Transverse colon (tissue), 4 donors: ENCODE data around the gene WSB2. TPM values are rescaled to one million over a fixed set of nuclear protein-coding genes. Genes with fewer than 3 reads are reported as not detected.

ENCODE experiments used
- DNase-seq: peaks from one replicate; pipeline ENCODE4 v3.0.0-alpha.2; 2019
- H3K27ac ChIP-seq, 4 donors: fragments of 200-600 bp; sonication (generic); 2 replicates each; pipeline ENCODE4 v1.5.1; 2016 to 2018; ENCODE audit warnings: inconsistent platforms in 4 of 4
- H3K27me3 ChIP-seq: fragments of 200-600 bp; sonication (generic); 2 replicates; pipeline ENCODE4 v1.5.1; 2017; ENCODE audit warnings: inconsistent platforms
- H3K36me3 ChIP-seq, 4 donors: fragments of 200-600 bp; sonication (generic); 2 replicates each; pipeline ENCODE4 v1.5.1; 2017 to 2019; ENCODE audit warnings: inconsistent platforms in 4 of 4
- H3K4me1 ChIP-seq, 4 donors: fragments of 200-600 bp; sonication (generic); 2 replicates each; pipeline ENCODE4 v1.5.1; 2017 to 2020; ENCODE audit warnings: inconsistent platforms in 4 of 4
- H3K4me3 ChIP-seq, 4 donors: fragments of 200-600 bp; sonication (generic); 1 replicate in 1 of 4; 2 replicates in 3 of 4; pipeline versions ENCODE4 v1.5.1 to v1.6.1; 2017 to 2019; ENCODE audit warnings: inconsistent platforms in 4 of 4
- H3K9me3 ChIP-seq, 2 donors: fragments of 200-600 bp; sonication (generic); 2 replicates each; pipeline ENCODE4 v1.5.1; 2017 to 2019; ENCODE audit warnings: inconsistent platforms in 2 of 2
- EP300 ChIP-seq: sonication (generic); formaldehyde crosslinking; IDR thresholded peaks from one replicate; pipeline ENCODE4 v1.6.1; 2017; ENCODE audit warnings: antibody characterized with exemption, low read depth
- POLR2A ChIP-seq: fragments of 450-650 bp; IDR thresholded peaks from one replicate; pipeline ENCODE4 v1.6.1; 2016; ENCODE audit warnings: antibody characterized with exemption, mild to moderate bottlenecking, moderate library complexity
- POLR2AphosphoS5 ChIP-seq, 3 donors: sonication (generic); formaldehyde crosslinking; IDR thresholded peaks; one replicate each; pipeline ENCODE4 v1.6.1; 2016; ENCODE audit warnings: antibody characterized with exemption in 3 of 3
- WGBS, 2 donors: methylation state at CpG; one replicate each; pipeline ENCODE4 v1.1.5; 2018; ENCODE audit warnings: low coverage in 1 of 2; 5-methylcytosine and 5-hydroxymethylcytosine counted together
- in situ Hi-C, 4 donors: fragments of 200-750 bp; cut with MboI; loops; one replicate each; pipeline versions ENCODE4 v1.15.0 to v1.15.1; 2017; ENCODE audit warnings: low sequenced_read_pairs in 3 of 4, low pct_ligation_motif_present in 1 of 4, low pct_unique_long_range_greater_than_20kb in 1 of 4
- intact Hi-C: fragments of 100-400 bp; cut with DNase I; formaldehyde crosslinking; loops from one replicate; pipeline ENCODE4 v1.15.1; 2023; ENCODE audit warnings: low total_unique reads
- total RNA-seq, 4 donors: library from RNA; depleted of rRNA; stranded (reverse); fragments of >200 nt; gene quantifications; one replicate each; pipeline ENCODE4 v1.1.0, GENCODE V29; 2016
- TF ChIP-seq, protein P1 (sequence below), 5 experiments: fragments of 200-600 bp in 3 of 5; fragments of 450-650 bp in 2 of 5; sonication (generic) in 3 of 5; IDR thresholded peaks; 1 replicate in 2 of 5; 2 replicates in 3 of 5; pipeline ENCODE4 v1.5.1; 2016 to 2017; ENCODE audit warnings: antibody characterized with exemption in 5 of 5, inconsistent platforms in 3 of 5, mild to moderate bottlenecking in 2 of 5, moderate library complexity in 1 of 5

Gene WSB2
- total RNA-seq, 4 donors from 2014 or later = 110 to 193 (median 130) TPM

DNA sequence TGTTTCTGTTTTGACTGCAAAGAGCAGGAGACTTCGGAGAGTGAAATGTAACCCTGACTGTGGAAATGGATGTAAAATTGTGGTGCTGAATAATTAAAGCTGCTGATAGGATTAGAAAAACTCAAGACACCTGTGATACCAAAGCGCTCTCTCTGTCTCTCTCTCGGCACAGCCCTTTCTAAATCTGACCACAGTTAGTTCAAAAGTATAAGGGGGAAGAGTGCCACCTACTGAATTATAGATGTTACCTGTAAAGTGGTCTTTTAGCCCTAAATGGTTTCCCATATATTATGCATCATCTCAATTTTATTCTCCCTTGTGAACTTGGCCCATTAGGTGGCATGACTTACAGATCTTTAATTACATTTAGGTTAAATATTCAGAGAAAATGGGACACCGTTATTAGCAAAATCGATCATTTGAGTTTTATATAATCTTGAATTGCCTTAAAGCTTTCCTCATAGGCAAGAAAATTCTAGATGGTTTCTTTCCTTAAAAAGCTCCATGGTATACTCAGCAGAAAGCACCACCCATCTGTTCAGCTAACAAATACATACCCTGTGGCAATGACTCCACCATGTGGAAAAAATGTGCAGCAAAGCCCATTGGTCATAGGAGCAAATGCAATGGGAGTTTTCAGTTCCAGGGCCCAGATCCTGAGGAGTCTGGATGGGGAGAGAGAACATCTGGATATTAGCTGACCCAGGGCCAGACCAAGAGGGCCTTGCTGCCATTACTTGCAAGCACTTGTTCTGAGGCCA, 26.4 kb downstream of the WSB2 start:
- Histone ChIP-seq H3K4me1 (no peaks in the 10 kb centered on the region), H3K27me3 (no peaks in the 10 kb centered on the region), H3K27ac (no peak overlapping the region), H3K9me3 (no peaks in the 10 kb centered on the region), H3K4me3 (no peak overlapping the region), H3K36me3 (peaks cover 0 to 78% (median 33%) of the 10 kb centered on the region in 4 donors)
- TF ChIP-seq, protein P1, sequence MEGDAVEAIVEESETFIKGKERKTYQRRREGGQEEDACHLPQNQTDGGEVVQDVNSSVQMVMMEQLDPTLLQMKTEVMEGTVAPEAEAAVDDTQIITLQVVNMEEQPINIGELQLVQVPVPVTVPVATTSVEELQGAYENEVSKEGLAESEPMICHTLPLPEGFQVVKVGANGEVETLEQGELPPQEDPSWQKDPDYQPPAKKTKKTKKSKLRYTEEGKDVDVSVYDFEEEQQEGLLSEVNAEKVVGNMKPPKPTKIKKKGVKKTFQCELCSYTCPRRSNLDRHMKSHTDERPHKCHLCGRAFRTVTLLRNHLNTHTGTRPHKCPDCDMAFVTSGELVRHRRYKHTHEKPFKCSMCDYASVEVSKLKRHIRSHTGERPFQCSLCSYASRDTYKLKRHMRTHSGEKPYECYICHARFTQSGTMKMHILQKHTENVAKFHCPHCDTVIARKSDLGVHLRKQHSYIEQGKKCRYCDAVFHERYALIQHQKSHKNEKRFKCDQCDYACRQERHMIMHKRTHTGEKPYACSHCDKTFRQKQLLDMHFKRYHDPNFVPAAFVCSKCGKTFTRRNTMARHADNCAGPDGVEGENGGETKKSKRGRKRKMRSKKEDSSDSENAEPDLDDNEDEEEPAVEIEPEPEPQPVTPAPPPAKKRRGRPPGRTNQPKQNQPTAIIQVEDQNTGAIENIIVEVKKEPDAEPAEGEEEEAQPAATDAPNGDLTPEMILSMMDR (IDR thresholded peaks at IDR 0.05) = peak in 4 of 5 experiments; percentile 16 to 40 (median 34)
- TF ChIP-seq POLR2AphosphoS5 (IDR thresholded peaks at IDR 0.05) = no peak
- no peak for TF ChIP-seq POLR2A
- no peak for TF ChIP-seq EP300
- WGBS, 2 donors = 93% methylated on average over 3 to 5 of the region's 5 CpGs
- in situ Hi-C loops = loop anchor here in 1 of 4 donors (10.0 kb wide), 1 partner anchor 160 kb away; no protein-coding TSS in a partner anchor
- intact Hi-C loops = no loop called here
- DNase-seq = peak; percentile 25

DNA sequence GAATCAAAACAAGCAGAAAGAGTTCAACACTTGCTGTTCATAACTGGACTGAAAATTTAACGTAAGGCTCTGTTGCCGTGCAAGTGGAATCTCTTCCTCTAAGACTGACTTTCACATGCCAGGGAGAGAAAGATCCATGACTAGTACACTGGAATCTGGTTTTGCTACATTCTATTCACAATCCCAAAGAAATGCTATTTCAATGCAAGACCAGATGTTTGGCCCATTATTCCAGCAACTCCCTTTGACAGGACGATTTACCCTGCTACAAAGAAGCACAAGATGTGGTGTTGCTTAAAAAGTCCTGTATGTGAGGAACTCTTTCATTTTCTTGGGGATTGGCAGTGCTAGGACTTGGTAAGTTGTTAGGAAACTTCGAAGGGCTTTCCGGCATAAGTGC, 27.1 kb downstream of the WSB2 start:
- in situ Hi-C loops = loop anchor here in 1 of 4 donors (10.0 kb wide), 1 partner anchor 159 kb away; no protein-coding TSS in a partner anchor
- TF ChIP-seq POLR2A (no peak), POLR2AphosphoS5 (IDR thresholded peaks at IDR 0.05) (no peak), EP300 (no peak)
- TF ChIP-seq, protein P1 (IDR thresholded peaks at IDR 0.05) = no peak
- no peak for DNase-seq
- intact Hi-C loops = no loop called here
- no peaks in the 10 kb centered on the region for H3K9me3 ChIP-seq
- WGBS, 2 donors = 78 to 93% methylated on average over 3 to 5 of the region's 5 CpGs
- H3K4me3 ChIP-seq = no peak overlapping the region
- no peaks in the 10 kb centered on the region for H3K27me3 ChIP-seq
- H3K4me1 ChIP-seq = no peaks in the 10 kb centered on the region
- H3K27ac ChIP-seq = no peak overlapping the region
- H3K36me3 ChIP-seq = peaks cover 0 to 71% (median 31%) of the 10 kb centered on the region in 4 donors

DNA sequence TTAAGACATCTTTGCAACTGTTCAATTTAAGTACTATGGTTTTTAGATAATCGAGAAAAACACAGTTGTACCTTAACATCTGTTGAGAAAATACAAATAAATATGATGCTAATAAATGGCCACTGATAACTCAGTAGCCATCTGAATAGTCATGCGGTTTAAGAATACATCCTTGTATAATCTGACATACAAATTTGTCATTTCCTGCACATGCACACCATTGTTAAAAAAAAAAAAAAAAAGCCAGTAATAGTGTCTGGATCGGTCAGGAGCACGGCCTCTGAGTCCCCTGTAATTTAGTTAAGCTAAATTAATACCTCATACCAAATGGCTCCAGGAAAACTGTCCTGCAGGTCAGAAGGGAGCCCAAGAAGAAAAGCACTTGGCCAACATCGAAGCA, 27.7 kb downstream of the WSB2 start:
- in situ Hi-C loops = loop anchor here in 1 of 4 donors (10.0 kb wide), 1 partner anchor 159 kb away; no protein-coding TSS in a partner anchor
- Histone ChIP-seq H3K9me3 (no peaks in the 10 kb centered on the region), H3K36me3 (peaks cover 0 to 68% (median 31%) of the 10 kb centered on the region in 4 donors), H3K4me1 (no peaks in the 10 kb centered on the region), H3K4me3 (no peak overlapping the region), H3K27me3 (no peaks in the 10 kb centered on the region), H3K27ac (no peak overlapping the region)
- DNase-seq = no peak
- intact Hi-C loops = no loop called here
- TF ChIP-seq POLR2A = no peak
- WGBS, 2 donors = 84 to 86% methylated on average over 5 of the region's 5 CpGs

DNA sequence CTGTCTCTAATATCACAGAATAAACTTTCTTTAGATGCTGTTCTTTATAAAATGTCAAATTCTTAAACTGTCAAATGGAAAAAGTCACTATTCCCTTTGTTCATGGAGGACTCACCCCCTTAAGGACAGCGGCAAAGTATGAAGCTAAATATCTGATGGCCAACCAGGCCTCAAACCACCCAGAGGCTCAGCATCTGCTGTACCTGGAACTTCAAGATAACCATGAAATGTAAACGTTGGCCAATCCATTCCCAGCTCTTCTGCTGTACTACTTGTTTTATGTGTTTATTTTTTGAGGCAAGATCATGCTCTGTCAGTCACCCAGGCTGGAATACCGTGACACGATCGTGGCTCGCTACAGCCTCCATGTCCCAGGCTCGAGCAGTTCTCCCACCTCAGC, 28.8 kb downstream of the WSB2 start:
- in situ Hi-C loops = loop anchor here in 1 of 4 donors (10.0 kb wide), 1 partner anchor 157 kb away; no protein-coding TSS in a partner anchor
- 83 to 89% methylated on average over 2 to 7 of the region's 7 CpGs for WGBS, 2 donors
- intact Hi-C loops = no loop called here

More for the DNA sequence above, 28.8 kb downstream of the WSB2 start:
- TF ChIP-seq EP300 = no peak
- TF ChIP-seq POLR2AphosphoS5 (IDR thresholded peaks at IDR 0.05) = no peak
- TF ChIP-seq, protein P1 (IDR thresholded peaks at IDR 0.05) = no peak
- no peak for TF ChIP-seq POLR2A
- Histone ChIP-seq H3K36me3 (peaks cover 0 to 60% (median 30%) of the 10 kb centered on the region in 4 donors), H3K27ac (no peak overlapping the region), H3K27me3 (no peaks in the 10 kb centered on the region), H3K4me3 (no peak overlapping the region), H3K9me3 (no peaks in the 10 kb centered on the region), H3K4me1 (no peaks in the 10 kb centered on the region)
- no peak for DNase-seq
